GM18499 (cell line): ENCODE measurements around the gene GFER.
"Not testable (repeated sequence)": the region's sequence is repeated elsewhere in the genome, so short reads cannot be mapped to it uniquely, and the experiment has no call there.

Experiments
- ATAC-seq: cut with Tn5 transposase; IDR thresholded peaks from one replicate; pipeline ENCODE4 v1.9.1; 2021; ENCODE audit warnings: moderate number of reproducible peaks; ENCODE audit not compliant: insufficient read depth, unreplicated experiment

The GFER gene

GRCh38 chr16:1953734-1954133 lies 30.3 kb upstream of the GFER start:
- no peak for ATAC-seq

DNA sequence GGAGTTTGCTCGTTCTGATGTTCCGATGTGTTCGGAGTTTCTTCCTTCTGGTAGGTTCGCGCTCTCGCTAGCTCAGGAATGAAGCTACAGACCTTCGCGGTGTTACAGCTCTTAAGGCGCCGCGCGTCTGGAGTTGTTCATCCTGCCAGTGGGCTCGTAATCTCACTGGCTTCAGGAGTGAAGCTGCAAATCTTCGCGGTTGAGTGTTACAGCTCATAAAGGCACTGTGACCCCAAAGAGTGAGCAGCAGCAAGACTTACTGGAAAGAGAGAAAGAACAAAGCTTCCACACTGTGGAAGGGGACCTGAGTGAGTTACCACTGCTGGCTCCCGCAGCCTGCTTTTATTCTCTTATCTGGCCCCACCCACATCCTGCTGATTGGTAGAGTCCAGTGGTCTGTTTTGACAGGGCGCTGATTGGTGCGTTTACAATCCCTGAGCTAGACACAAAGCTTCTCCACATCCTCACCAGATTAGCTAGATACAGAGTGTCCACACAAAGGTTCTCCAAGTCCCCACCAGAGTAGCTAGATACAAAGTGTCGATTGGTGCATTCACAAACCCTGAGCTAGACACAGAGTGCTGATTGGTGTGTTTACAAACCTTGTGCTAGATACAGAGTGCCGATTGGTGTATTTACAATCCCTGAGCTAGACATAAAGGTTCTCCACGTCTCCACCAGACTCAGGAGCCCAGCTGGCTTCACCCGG lies 26.4 kb upstream of the GFER start:
- ATAC-seq = not testable (repeated sequence)

DNA sequence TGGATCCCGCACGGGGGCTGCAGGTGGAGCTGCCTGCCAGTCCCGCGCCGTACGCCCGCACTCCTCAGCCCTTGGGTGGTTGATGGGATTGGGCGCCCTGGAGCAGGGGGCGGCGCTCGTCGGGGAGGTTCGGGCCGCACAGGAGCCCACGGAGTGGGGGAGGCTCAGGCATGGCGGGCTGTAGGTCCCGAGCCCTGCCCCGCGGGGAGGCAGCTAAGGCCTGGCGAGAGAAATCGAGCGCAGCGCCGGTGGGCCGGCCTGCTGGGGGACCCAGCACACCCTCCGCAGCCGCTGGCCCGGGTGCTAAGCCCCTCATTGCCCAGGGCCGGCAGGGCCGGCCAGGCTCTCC lies 25.9 kb upstream of the GFER start:
- not testable (repeated sequence) for ATAC-seq

- ATAC-seq = no peak
These were observed 25.2 kb upstream of the GFER start for GRCh38 chr16:1958715-1959268.

DNA sequence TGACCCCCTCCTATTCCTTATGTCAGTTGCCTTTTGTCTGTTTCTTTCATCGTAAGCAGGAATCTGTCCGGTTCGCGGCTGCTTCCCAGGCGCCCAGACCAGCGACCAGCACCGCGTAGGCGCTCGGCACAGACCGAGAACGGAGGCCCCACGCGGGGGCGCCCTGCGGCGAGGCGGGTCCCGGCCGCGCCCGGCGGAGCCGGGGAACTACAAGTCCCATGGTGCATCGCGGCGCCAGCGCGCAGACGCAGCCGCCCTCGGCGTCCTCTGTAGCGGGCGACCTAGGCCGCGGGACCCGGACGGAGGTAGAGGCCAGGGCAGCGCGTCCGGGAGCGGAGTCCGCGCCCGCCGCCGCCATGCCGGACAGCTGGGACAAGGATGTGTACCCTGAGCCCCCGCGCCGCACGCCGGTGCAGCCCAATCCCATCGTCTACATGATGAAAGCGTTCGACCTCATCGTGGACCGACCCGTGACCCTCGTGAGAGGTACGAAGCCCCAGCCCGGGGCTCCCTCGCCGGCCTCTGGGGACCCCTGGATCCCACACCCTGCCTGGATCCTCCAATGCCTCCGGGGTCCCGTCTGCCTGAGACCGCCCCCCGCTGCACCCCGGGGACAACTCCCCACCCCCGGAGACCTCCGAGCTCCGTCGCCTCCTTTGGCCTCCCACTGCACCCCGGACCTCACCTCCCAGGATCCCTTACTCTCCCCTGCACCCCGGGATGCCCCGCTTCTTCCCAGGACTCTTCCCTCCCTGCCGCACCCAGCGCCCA lies 24.5 kb upstream of the GFER start, which contains the start of gene NDUFB10:
NDUFB10 (plus strand) TSS at position 270 of the 771 bp plus-strand sequence; CDS start at position 357, 87 bp downstream.
- ATAC-seq = no peak

GRCh38 chr16:1960665-1961630 lies 23.0 kb upstream of the GFER start:
- no peak for ATAC-seq

DNA sequence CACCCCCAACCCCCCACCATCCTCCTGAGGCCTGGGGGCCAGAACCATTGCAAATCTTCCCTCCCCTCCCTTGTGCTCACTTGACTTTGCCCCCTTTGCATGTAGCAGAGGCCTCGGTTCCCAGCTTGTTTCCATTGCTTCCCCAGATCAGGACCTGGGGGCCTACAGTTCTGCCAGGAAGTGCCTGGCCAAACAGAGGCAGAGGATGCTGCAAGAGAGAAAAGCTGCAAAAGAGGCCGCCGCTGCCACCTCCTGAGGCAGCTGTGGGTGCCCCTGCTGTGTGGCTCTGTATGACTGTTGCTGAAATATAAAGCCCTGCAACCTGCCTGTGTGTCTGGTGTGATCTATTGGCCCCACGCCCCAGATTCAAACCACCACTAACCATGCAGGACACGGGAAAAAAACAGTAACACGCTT lies 22.3 kb upstream of the GFER start:
- no peak for ATAC-seq

DNA sequence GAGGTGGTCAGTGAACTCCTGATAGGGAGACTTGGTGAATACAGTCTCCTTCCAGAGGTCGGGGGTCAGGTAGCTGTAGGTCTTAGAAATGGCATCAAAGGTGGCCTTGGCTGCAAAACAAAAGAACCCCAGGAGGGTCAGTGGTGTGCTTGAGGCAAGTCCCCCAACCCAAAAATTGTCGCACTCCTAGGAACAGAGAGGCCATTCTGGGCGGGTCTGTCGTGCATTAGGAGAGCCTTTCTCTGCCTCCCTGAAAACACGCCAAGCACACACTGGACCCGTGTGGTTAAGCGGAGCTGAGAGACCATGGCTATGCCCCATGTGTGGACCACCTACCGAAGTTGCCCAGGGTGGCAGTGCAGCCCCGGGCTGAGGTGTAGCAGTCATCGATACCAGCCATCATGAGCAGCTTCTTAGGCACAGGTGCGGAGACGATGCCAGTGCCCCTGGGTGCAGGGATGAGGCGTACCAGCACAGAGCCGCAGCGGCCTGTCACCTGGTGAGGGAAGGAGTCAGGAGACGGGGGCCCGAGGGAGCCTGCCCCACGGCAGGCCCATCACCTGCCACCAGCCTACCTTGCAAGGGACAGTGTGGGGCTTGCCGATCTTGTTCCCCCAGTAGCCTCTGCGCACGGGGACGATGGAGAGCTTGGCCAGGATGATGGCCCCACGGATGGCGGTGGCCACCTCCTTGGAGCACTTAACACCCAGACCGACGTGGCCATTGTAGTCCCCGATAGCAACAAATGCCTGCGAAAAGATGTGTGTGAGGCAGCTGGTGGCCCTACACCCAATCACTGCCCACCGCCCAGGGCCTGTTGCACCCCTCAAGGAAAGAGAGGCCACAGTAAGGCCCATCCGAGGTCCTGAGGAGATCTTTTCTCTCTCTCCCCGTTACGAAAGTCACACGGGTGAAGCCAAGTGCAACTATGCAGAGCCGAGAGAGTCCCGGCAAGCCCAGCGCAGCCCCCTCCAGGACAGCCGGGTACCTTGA lies 21.5 kb upstream of the GFER start:
- not testable (repeated sequence) for ATAC-seq

DNA sequence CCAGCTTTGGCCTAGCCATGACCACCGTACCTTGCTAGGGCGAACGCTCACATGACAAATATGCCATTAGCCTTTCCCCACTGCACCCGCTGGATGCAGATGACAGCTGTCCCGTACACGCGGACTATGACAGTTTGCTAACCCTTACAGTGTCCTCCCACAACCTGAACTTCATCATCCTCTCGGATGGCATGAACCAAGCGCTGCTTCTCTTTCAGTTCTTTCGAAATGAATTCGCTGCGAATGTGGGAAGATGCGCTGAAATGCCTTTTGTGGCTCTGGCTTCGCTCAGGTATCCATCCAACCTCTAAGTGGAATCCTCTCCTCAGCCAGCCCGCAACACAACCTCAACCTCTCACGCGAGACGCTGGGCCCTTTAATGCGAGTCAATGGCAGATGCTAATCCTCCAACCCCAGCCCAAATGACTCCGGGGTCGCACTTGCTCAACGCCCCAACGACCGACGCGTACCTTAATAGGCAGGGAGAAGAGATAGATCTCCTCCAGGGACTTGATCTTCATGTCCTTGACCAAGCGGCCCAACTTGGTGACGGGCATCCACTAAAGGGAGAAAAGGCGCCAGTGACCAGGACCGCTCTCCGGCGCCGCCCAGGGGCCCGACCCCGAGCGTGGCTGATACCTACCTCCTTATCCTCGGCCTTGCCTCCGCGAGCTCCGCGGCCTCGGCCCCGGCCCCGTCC lies 20.0 kb upstream of the GFER start:
- ATAC-seq = no peak

- ATAC-seq = no peak
These were observed 19.2 kb upstream of the GFER start, which contains the start of gene RPS2 for GRCh38 chr16:1964506-1965395. RPS2 (minus strand) TSS chr16:1964826; CDS start chr16:1964625, 201 bp downstream.

DNA sequence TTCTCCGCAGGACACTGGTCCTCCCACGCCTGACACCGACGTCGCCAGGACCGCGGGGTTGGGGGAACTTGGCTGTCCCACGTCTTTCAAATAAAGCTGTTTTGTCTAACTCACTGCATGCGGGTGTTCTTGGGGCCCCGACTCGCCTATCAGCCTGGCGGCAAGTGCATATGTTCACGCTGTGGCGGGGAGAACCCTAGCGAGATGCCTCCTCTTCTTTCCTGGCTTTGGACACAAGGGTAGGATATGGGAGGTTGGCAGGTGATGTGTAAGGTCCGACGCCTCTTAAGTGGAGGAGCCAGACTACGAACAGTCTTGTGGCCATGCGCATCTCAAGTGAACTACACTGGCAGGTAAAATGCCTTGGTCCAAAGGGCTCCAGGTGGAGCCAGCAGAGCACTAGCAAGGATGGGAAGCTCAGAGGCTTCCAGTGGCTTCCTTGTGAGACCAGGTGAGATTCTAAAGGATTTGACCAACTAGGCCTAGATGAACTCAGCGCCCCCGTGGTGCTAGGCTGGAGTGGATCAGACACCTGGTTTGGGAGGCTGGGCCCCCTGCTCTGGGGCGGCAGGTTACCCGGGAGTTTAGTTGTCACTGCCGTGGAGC lies 18.5 kb upstream of the GFER start:
- no peak for ATAC-seq

DNA sequence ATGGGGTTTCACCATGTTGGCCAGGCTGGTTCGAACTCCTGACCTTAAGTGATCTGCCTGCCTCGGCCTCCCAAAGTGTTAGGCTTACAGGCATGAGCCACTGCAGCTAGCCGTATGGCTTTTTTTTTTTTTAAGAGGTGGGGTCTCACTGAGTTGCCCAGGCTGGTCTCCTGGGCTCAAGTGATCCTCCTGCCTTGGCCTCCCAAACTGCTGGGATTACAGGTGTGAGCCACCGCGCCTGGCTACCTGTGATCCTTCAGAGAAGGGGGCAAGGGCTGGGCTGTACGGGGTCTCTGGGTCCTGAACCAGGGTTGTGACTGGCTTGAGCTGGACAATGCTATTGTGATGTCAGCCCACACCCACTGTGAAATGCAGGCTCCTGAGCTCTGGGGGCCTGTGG lies 17.5 kb upstream of the GFER start, which contains the start of gene RNF151:
RNF151 (plus strand) TSS at position 397 of the 400 bp plus-strand sequence. CDS start 26 bp downstream, outside the sequence.
- no peak for ATAC-seq

DNA sequence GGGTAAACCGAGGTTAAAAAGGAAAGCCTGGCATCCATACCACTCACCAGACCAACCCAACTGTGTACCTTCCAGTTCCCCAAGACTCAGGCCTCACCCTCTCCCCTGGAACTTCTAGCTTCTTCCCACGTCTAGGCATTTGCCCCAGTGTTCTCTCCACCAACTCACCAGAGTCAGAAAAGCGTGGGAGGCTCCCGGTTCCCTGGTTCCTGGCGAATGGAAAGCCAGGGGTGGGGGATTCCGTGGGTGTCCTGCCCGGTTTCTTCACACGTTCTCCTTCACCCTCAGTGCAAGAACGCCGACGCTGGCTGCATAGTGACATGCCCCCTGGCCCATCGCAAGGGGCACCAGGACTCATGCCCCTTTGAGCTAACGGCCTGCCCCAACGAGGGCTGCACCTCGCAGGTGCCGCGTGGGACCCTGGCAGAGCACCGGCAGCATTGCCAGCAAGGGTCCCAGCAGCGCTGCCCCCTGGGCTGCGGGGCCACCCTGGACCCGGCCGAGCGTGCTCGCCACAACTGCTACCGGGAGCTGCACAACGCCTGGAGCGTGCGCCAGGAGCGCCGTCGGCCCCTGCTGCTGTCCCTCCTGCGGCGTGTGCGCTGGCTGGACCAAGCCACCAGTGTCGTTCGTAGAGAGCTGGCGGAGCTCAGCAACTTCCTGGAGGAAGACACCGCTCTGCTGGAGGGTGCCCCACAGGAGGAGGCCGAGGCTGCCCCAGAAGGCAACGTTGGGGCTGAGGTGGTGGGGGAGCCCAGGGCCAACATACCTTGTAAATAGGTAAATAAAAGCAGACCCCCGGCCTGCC lies 15.6 kb upstream of the GFER start:
- no peak for ATAC-seq

DNA sequence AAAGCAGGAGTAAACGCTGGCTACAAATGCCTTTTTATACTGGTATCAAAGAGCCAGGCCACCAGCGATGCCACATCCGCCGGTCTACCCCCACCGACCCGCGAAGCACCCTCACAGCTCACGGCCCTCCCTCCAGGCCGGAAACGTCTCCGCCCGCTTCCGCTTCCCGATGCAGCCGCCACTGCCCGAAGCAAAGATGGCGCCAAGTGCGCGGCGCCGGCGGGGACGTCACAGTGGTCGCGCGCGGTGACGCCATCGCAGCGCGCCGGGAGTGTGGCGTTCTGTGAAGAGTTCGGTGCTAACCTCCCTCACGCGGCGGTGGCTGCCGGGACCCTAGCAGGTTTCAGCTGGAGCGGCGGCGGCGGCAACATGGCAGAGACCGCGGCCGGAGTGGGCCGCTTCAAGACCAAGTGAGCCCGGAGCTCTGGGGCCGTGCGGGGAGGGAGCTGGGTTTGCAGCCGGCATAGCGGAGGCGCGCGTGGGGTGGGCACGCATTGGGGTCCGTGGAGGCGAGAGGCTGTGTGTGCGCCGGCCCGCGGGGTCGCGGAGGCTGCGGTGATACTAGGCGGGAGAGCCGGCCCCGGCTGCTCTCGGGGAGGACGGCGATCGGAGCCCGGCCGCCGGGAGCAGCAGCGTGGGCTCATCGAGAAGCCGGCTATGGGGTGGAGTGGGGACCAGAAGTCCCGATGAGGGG lies 12.1 kb upstream of the GFER start, which contains the start of gene TBL3:
TBL3 (plus strand) TSS at position 258 of the 694 bp plus-strand sequence; CDS start at position 370, 112 bp downstream.
- peak; percentile 41 for ATAC-seq

DNA sequence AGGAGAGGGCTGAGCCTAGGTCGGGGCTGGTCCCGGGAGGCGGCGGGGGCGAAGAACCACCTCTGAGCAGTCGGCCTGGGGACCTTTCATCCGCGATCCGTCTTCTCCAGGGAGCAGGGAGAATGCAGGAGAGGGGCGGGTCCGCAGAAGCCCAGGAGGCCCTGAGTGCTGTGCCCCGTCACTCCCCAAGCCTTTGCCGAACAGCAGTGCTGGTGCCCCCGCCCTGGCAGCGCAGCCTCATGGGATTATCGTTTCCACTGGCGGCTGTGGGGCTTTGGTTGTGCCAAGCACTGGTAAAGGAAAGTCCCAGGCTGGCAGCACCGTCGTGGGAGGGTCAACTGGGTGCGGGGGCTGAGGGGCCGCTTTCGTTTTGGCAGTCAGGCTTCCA lies 11.5 kb upstream of the GFER start:
- ATAC-seq = no peak
